Sigmoid colon (tissue), 7 donors: ENCODE results near the gene RNF25. TPM values are rescaled to one million over a fixed set of nuclear protein-coding genes. Genes with fewer than 3 reads are reported as not detected.

ENCODE experiments used
- DNase-seq: peaks from one replicate; pipeline ENCODE4 v3.0.0-alpha.2; 2019
- H3K27ac ChIP-seq, 4 donors: fragments of 200-600 bp; sonication (generic); one replicate each; pipeline ENCODE4 v1.5.1; 2016 to 2019; ENCODE audit warnings: mild to moderate bottlenecking in 1 of 4
- H3K27me3 ChIP-seq, 3 donors: fragments of 200-600 bp; sonication (generic); one replicate each; pipeline ENCODE4 v1.5.1; 2019; ENCODE audit warnings: mild to moderate bottlenecking in 1 of 3
- H3K36me3 ChIP-seq, 4 donors: fragments of 200-600 bp; sonication (generic); one replicate each; pipeline ENCODE4 v1.5.1; 2016 to 2019
- H3K4me1 ChIP-seq, 4 donors: fragments of 200-600 bp; sonication (generic); one replicate each; pipeline ENCODE4 v1.5.1; 2017 to 2019
- H3K4me3 ChIP-seq, 4 donors: fragments of 200-600 bp; sonication (generic); one replicate each; pipeline ENCODE4 v1.5.1; 2017 to 2019; ENCODE audit warnings: mild to moderate bottlenecking in 2 of 4, moderate library complexity in 1 of 4
- H3K9me3 ChIP-seq, 4 donors: fragments of 200-600 bp in 3 of 4; sonication (generic) in 3 of 4; one replicate each; pipeline versions ENCODE4 v1.5.1 to v1.6.1; 2013 to 2019
- CTCF ChIP-seq, 4 experiments: fragments of 450-650 bp in 3 of 4; fragments of 200-600 bp in 1 of 4; IDR thresholded peaks; one replicate each; pipeline ENCODE4 v1.5.1; 2016 to 2019; ENCODE audit warnings: antibody characterized with exemption in 4 of 4, mild to moderate bottlenecking in 3 of 4, moderate library complexity in 2 of 4
- EP300 ChIP-seq, 4 donors: sonication (generic); formaldehyde crosslinking; IDR thresholded peaks; one replicate each; pipeline ENCODE4 v1.6.1; 2017; ENCODE audit warnings: antibody characterized with exemption in 4 of 4
- POLR2A ChIP-seq, 2 donors: fragments of 450-650 bp; IDR thresholded peaks; one replicate each; pipeline ENCODE4 v1.6.1; 2016; ENCODE audit warnings: antibody characterized with exemption in 2 of 2, mild to moderate bottlenecking in 2 of 2, moderate library complexity in 2 of 2
- POLR2AphosphoS5 ChIP-seq, 4 donors: sonication (generic); formaldehyde crosslinking; IDR thresholded peaks; one replicate each; pipeline ENCODE4 v1.6.1; 2017; ENCODE audit warnings: antibody characterized with exemption in 4 of 4
- WGBS, 2 donors: extraction: QIAGEN DNeasy Blood & Tissue Kit; methylation state at CpG; one replicate each; pipeline ENCODE4 v1.1.7; 2013; 5-methylcytosine and 5-hydroxymethylcytosine counted together
- intact Hi-C: fragments of 100-400 bp; cut with DNase I; formaldehyde crosslinking; loops from one replicate; pipeline ENCODE4 v1.15.1; 2023
- polyA plus RNA-seq, 3 donors: library from polyadenylated mRNA; stranded (reverse); fragments of 200-250 nt; gene quantifications; one replicate each; pipeline ENCODE4 v1.2.3, GENCODE V29; 2013
- total RNA-seq, 4 donors: library from RNA; depleted of rRNA; stranded (reverse); fragments of >200 nt; gene quantifications; one replicate each; pipeline ENCODE4 v1.1.0, GENCODE V29; 2016
- donor health status: healthy with polysubstance abuse.
- donor health status: Bipolar disorder and iron deficiency.
- donor health status: healthy.

Gene RNF25
- total and polyA plus RNA-seq, 7 donors = 6.4 to 24.7 (median 19.2) TPM

- no peak for DNase-seq
- Histone ChIP-seq H3K9me3 (no peaks in the 10 kb centered on the region), H3K4me1 (no peaks in the 10 kb centered on the region), H3K4me3 (no peak overlapping the region), H3K27me3 (no peaks in the 10 kb centered on the region), H3K27ac (no peak overlapping the region), H3K36me3 (peaks cover 37 to 83% (median 67%) of the 10 kb centered on the region in 4 donors)
- intact Hi-C loops = no loop called here
- no peak for TF ChIP-seq POLR2AphosphoS5 (IDR thresholded peaks at IDR 0.05)
- no peak for TF ChIP-seq EP300 (IDR thresholded peaks at IDR 0.05)
- no peak for TF ChIP-seq POLR2A (IDR thresholded peaks at IDR 0.05)
- TF ChIP-seq CTCF (IDR thresholded peaks at IDR 0.05) = no peak
- 94 to 97% methylated on average over 5 of the region's 5 CpGs for WGBS, 2 donors
Measured at GRCh38 chr2:218635719-218636118, 36.1 kb downstream of the RNF25 start.

GRCh38 chr2:218631837-218632236 is 40.0 kb downstream of the RNF25 start:
- no peak for TF ChIP-seq POLR2AphosphoS5 (IDR thresholded peaks at IDR 0.05)
- no peak for TF ChIP-seq EP300 (IDR thresholded peaks at IDR 0.05)
- TF ChIP-seq CTCF (IDR thresholded peaks at IDR 0.05) = no peak
- no peak for TF ChIP-seq POLR2A (IDR thresholded peaks at IDR 0.05)
- no peak overlapping the region for H3K27ac ChIP-seq
- no peak overlapping the region for H3K4me3 ChIP-seq
- 64 to 79% methylated on average over 4 of the region's 4 CpGs for WGBS, 2 donors
- no peaks in the 10 kb centered on the region for H3K27me3 ChIP-seq
- peaks cover 21 to 70% (median 40%) of the 10 kb centered on the region in 4 donors for H3K36me3 ChIP-seq
- no peaks in the 10 kb centered on the region for H3K4me1 ChIP-seq
- no peak for DNase-seq
- intact Hi-C loops = no loop called here
- H3K9me3 ChIP-seq = no peaks in the 10 kb centered on the region

- TF ChIP-seq POLR2AphosphoS5 (IDR thresholded peaks at IDR 0.05) (no peak), POLR2A (IDR thresholded peaks at IDR 0.05) (no peak), EP300 (IDR thresholded peaks at IDR 0.05) (no peak), CTCF (IDR thresholded peaks at IDR 0.05) (no peak)
- Histone ChIP-seq H3K36me3 (peaks cover 0 to 55% (median 6%) of the 10 kb centered on the region in 4 donors), H3K27ac (no peak overlapping the region), H3K9me3 (no peaks in the 10 kb centered on the region), H3K27me3 (no peaks in the 10 kb centered on the region), H3K4me1 (no peaks in the 10 kb centered on the region), H3K4me3 (no peak overlapping the region)
- no peak for DNase-seq
- WGBS, 2 donors = 93 to 98% methylated on average over 4 of the region's 4 CpGs
- intact Hi-C loops = no loop called here
Measured at GRCh38 chr2:218627939-218628338, 43.9 kb downstream of the RNF25 start.

GRCh38 chr2:218626369-218626768 is 45.4 kb downstream of the RNF25 start:
- TF ChIP-seq POLR2A (IDR thresholded peaks at IDR 0.05) (no peak), CTCF (IDR thresholded peaks at IDR 0.05) (no peak)
- WGBS, 2 donors = 90 to 94% methylated on average over 4 of the region's 4 CpGs
- Histone ChIP-seq H3K36me3 (peaks cover 0 to 55% (median 8%) of the 10 kb centered on the region in 4 donors), H3K27me3 (no peaks in the 10 kb centered on the region), H3K4me3 (no peak overlapping the region), H3K4me1 (peaks cover 0 to 9% (median 7%) of the 10 kb centered on the region in 4 donors), H3K9me3 (no peaks in the 10 kb centered on the region), H3K27ac (no peak overlapping the region)
- DNase-seq = no peak
- intact Hi-C loops = no loop called here

GRCh38 chr2:218623366-218623705 is 48.5 kb downstream of the RNF25 start:
- Histone ChIP-seq H3K4me3 (no peak overlapping the region), H3K36me3 (peaks cover 4 to 40% (median 7%) of the 10 kb centered on the region in 4 donors), H3K27me3 (no peaks in the 10 kb centered on the region), H3K27ac (no peak overlapping the region), H3K9me3 (no peaks in the 10 kb centered on the region), H3K4me1 (peaks cover 0 to 10% (median 7%) of the 10 kb centered on the region in 4 donors)
- TF ChIP-seq POLR2AphosphoS5 (IDR thresholded peaks at IDR 0.05) = no peak
- no peak for TF ChIP-seq POLR2A (IDR thresholded peaks at IDR 0.05)
- TF ChIP-seq CTCF (IDR thresholded peaks at IDR 0.05) = no peak
- TF ChIP-seq EP300 (IDR thresholded peaks at IDR 0.05) = no peak
- DNase-seq = no peak
- intact Hi-C loops = no loop called here
- WGBS, 2 donors = 38 to 68% methylated on average over 3 of the region's 3 CpGs
